K562 (cell line): Measurements from ENCODE around the gene ZNF90. TPM values are rescaled to one million over a fixed set of nuclear protein-coding genes. Genes with fewer than 3 reads are reported as not detected.

Experiments
- ATAC-seq: fragments of 200-7000 bp; cut with Tn5 transposase; 3 replicates; pipeline ENCODE4 v1.9.1; 2020; ENCODE audit warnings: moderate library complexity
- BruUV-seq: library from RNA; stranded (reverse); fragments of 400-500 nt; replicated peaks from 2 replicates; lab custom pipeline; 2021; lab: Mats Ljungman, UMichigan
- CTCF ChIA-PET: fragments of 300-600 bp; formaldehyde crosslinking; extraction: SDS; loops from one replicate; lab custom pipeline; 2021; ENCODE audit warnings: low intra/inter-chr PET ratio; lab: Yijun Ruan, JAX
- POLR2A ChIA-PET: fragments of 300-600, 350-650 bp; sonication (Branson Sonifier 250); formaldehyde crosslinking; extraction: SDS; loops from one replicate; lab custom pipeline; 2021; ENCODE audit warnings: antibody characterized with exemption, inconsistent platforms; lab: Yijun Ruan, JAX
- DNase-seq, 4 experiments: peaks; one replicate each; pipeline versions ENCODE4 v3.0.0 to v3.0.0-alpha.2; 2011 to 2018; ENCODE audit warnings: low spot score in 3 of 4, mixed read lengths in 3 of 4; ENCODE audit errors: extremely low read depth in 1 of 4
- FAIRE-seq: peaks from 2 replicates; lab custom pipeline; 2011; peaks lifted over from hg19 to GRCh38; lab: Jason Lieb, UNC
- H2AFZ ChIP-seq: 2 replicates; pipeline ENCODE4 v1.6.0; 2011; ENCODE audit warnings: low read depth, low read length, control low read depth, inconsistent platforms
- H3K27ac ChIP-seq: fragments of 200-600 bp; 3 replicates; pipeline ENCODE4 v1.8.0; 2011; ENCODE audit warnings: low read depth, mild to moderate bottlenecking, control low read depth, inconsistent platforms, low read length, moderate library complexity, mixed read lengths; ENCODE audit errors: extremely low read depth
- H3K27me3 ChIP-seq, 2 experiments: fragments of 300-600 bp in 1 of 2; 2 replicates in 1 of 2; 3 replicates in 1 of 2; pipeline versions ENCODE4 v1.6.0 to v1.8.0; 2011; ENCODE audit warnings: inconsistent platforms in 2 of 2, low read length in 2 of 2, mild to moderate bottlenecking in 1 of 2, mixed read lengths in 1 of 2, moderate library complexity in 1 of 2; ENCODE audit not compliant: control insufficient read depth in 2 of 2, insufficient read depth in 2 of 2
- H3K36me3 ChIP-seq: fragments of 300-600 bp; 3 replicates; pipeline ENCODE4 v1.8.0; 2011; ENCODE audit warnings: mild to moderate bottlenecking, low read length, inconsistent platforms; ENCODE audit not compliant: control insufficient read depth, insufficient read depth
- H3K4me1 ChIP-seq, 2 experiments: fragments of 200-600 bp in 1 of 2; replicated peaks in 1 of 2; 2 replicates in 1 of 2; 3 replicates in 1 of 2; pipeline versions ENCODE4 v1.5.1 to v1.8.0; 2011; ENCODE audit warnings: inconsistent platforms in 2 of 2, low read length in 2 of 2, mild to moderate bottlenecking in 1 of 2, mixed read lengths in 1 of 2, moderate library complexity in 1 of 2; ENCODE audit not compliant: control insufficient read depth in 2 of 2, insufficient read depth in 2 of 2
- H3K4me2 ChIP-seq: 2 replicates; pipeline ENCODE4 v1.6.1; 2011; ENCODE audit warnings: low read length, control low read depth, inconsistent platforms, mixed read lengths; ENCODE audit not compliant: insufficient read depth
- H3K4me3 ChIP-seq: fragments of 200-600 bp; sonication (generic), shearing (Covaris generic); 2 replicates; pipeline ENCODE4 v1.5.1; 2016; ENCODE audit warnings: control low read depth, inconsistent platforms
- H3K79me2 ChIP-seq: fragments of 200-600 bp; 3 replicates; pipeline ENCODE4 v1.8.0; 2011; ENCODE audit warnings: low read length, inconsistent platforms; ENCODE audit not compliant: control insufficient read depth, insufficient read depth
- H3K9ac ChIP-seq, 2 experiments: 2 replicates each; pipeline versions ENCODE4 v1.6.0 to v1.6.1; 2011; ENCODE audit warnings: low read depth in 2 of 2, low read length in 2 of 2, control low read depth in 1 of 2, inconsistent platforms in 1 of 2, mild to moderate bottlenecking in 1 of 2, mixed read lengths in 1 of 2; ENCODE audit not compliant: insufficient read depth in 1 of 2
- H3K9me1 ChIP-seq: one replicate; pipeline ENCODE4 v1.6.0; 2011; ENCODE audit warnings: inconsistent platforms, mild to moderate bottlenecking, low read length, moderate library complexity; ENCODE audit not compliant: control insufficient read depth, insufficient read depth
- H3K9me3 ChIP-seq: replicated peaks from 2 replicates; pipeline ENCODE4 v1.5.1; 2011; ENCODE audit warnings: low read depth, low read length, inconsistent platforms; ENCODE audit not compliant: control insufficient read depth, insufficient read depth
- H4K20me1 ChIP-seq: replicated peaks from 2 replicates; pipeline ENCODE4 v1.6.1; 2011; ENCODE audit warnings: low read length, inconsistent platforms, mixed read lengths; ENCODE audit not compliant: control insufficient read depth, insufficient read depth
- BRD4 ChIP-seq: fragments of 200-600 bp; sonication (generic); IDR thresholded peaks from 2 replicates; pipeline ENCODE4 v1.6.1; 2017; ENCODE audit warnings: inconsistent platforms
- ETV5 ChIP-seq: sonication (generic); formaldehyde crosslinking; IDR thresholded peaks from 2 replicates; pipeline ENCODE4 v1.4.0; 2020; ENCODE audit warnings: low read depth, mild to moderate bottlenecking, missing genetic modification reagents
- KAT7 ChIP-seq: sonication (generic); formaldehyde crosslinking; IDR thresholded peaks from 2 replicates; pipeline ENCODE4 v1.8.0; 2022; ENCODE audit warnings: missing genetic modification reagents, mild to moderate bottlenecking, borderline replicate concordance
- MCM7 ChIP-seq, 2 experiments: fragments of 450-650 bp; IDR thresholded peaks; 2 replicates each; pipeline ENCODE4 v1.6.1; 2016 to 2018
- NFE2L1 ChIP-seq: fragments of 450-650 bp; IDR thresholded peaks from 2 replicates; pipeline ENCODE4 v1.6.1; 2016; ENCODE audit warnings: missing genetic modification characterization, low read depth, mild to moderate bottlenecking, missing compliant biosample characterization, moderate library complexity, borderline replicate concordance
- RNF2 ChIP-seq: sonication (generic); IDR thresholded peaks from 2 replicates; pipeline ENCODE4 v1.6.1; 2016
- ZNF75A ChIP-seq: fragments of 450-650 bp; formaldehyde crosslinking; IDR thresholded peaks from 2 replicates; pipeline ENCODE4 v1.4.0; 2020; ENCODE audit warnings: mild to moderate bottlenecking
- WGBS: fragments of 100-300 bp; shearing (Covaris generic); methylation state at CpG from one replicate; pipeline ENCODE4 v1.1.6; 2016; ENCODE audit warnings: low coverage, mixed read lengths; ENCODE audit not compliant: insufficient coverage; ENCODE audit errors: missing lambda C conversion rate; 5-methylcytosine and 5-hydroxymethylcytosine counted together
- in situ Hi-C: fragments of 300-500 bp; cut with MboI; formaldehyde crosslinking; loops from 4 replicates; pipeline ENCODE4 v1.15.0; 2018; ENCODE audit warnings: inconsistent platforms, mixed read lengths
- intact Hi-C: fragments of 100-400 bp; cut with micrococcal nuclease; formaldehyde crosslinking; loops from 2 replicates; pipeline ENCODE4 v1.14.2; 2022
- polyA plus RNA-seq, 8 experiments: library from polyadenylated mRNA; depleted of rRNA in 4 of 8; stranded (reverse) in 5 of 8; unstranded in 3 of 8; fragments of >200 nt; fragmentation: Nextera tagmentation in 2 of 8; fragmentation: Illumina TruSeq in 1 of 8; extraction: Ambion mirVana in 2 of 8; extraction: Trizol in 1 of 8; gene quantifications; 2 replicates each; pipeline versions ENCODE4 v1.2.1 to v1.2.3, GENCODE V29; 2011 to 2014; ENCODE audit warnings: inconsistent platforms in 1 of 8, missing spikeins in 1 of 8
- total RNA-seq, 7 experiments: library from RNA; depleted of rRNA in 6 of 7; stranded (reverse); fragments of >200 nt in 6 of 7; fragmentation: Illumina TruSeq in 2 of 7; extraction: Trizol in 2 of 7; gene quantifications; 2 replicates each; pipeline versions ENCODE4 v1.2.1 to v1.2.3, GENCODE V29; 2011 to 2021; ENCODE audit warnings: low replicate concordance in 1 of 7
- TF ChIP-seq, protein P1 (sequence below): fragments of 250-450 bp; sonication (Bioruptor Pico); IDR thresholded peaks from 2 replicates; pipeline ENCODE4 v1.8.0; 2021; ENCODE audit warnings: borderline replicate concordance, mild to moderate bottlenecking, moderate library complexity; ENCODE audit not compliant: poor library complexity, severe bottlenecking
- TF ChIP-seq, protein P2 (sequence below): IDR thresholded peaks from 2 replicates; pipeline ENCODE4 v1.6.1; 2014; ENCODE audit warnings: antibody characterized with exemption
- TF ChIP-seq, protein P3 (sequence below): sonication (generic); formaldehyde crosslinking; IDR thresholded peaks from 2 replicates; pipeline ENCODE4 v1.8.0; 2022; ENCODE audit warnings: missing genetic modification reagents, mild to moderate bottlenecking, moderate library complexity, borderline replicate concordance

The ZNF90 gene
- total and polyA plus RNA-seq, 9 of the 15 experiments (the other 6 are each of a cell fraction or from before 2014, with no cell fraction given): 0.20 to 0.89 (median 0.67) TPM; not detected in 1

DNA sequence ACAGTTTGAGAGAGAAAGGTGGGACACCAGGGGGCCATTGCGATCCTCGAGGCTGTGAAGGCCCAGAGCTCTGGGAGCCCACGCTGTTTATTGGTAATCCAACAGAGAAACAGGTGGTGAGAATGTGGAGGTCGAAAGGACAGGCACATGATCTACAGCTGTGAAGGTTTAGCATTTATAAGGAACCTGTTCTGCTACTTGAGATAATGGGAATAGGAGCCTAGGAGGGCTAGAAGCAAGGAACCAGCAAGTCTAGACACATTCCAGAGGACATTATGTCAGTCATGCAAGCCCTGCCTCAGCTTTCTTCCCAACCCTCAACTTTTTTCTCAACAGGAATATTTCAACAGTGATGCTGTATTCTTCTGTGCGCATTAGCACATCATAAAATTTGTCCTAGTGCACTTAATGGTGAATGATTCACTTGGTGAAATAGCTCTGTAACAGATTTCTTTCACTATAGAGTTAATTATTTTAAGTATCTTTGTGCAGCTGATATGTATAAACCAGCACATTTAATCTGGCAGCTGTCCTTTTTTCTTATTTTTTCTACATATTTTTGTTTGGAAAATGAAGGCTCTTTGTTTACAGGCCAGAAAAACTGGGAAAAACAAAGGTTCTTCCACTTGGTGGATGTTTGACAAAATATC lies 25.4 kb downstream of the ZNF90 start:
- no TSS peak for BruUV-seq
- ATAC-seq (no peak), FAIRE-seq (no peak), DNase-seq (no peak)
- CTCF ChIA-PET: no interaction called here
- 4% methylated on average over 5 of the region's 5 CpGs for WGBS
- H3K79me2 ChIP-seq: no peaks in the 10 kb centered on the region
- H3K9ac ChIP-seq: no peak overlapping the region
- H3K9me3 ChIP-seq: no peaks in the 10 kb centered on the region
- H2AFZ ChIP-seq: no peak overlapping the region
- H3K27ac ChIP-seq: no peak overlapping the region
- no peaks in the 10 kb centered on the region for H4K20me1 ChIP-seq
- H3K4me2 ChIP-seq: no peak overlapping the region
- H3K36me3 ChIP-seq: no peaks in the 10 kb centered on the region
- intact Hi-C loops: no loop called here
- no peaks in the 10 kb centered on the region for H3K27me3 ChIP-seq
- no peaks in the 10 kb centered on the region for H3K9me1 ChIP-seq
- POLR2A ChIA-PET: no interaction called here
- no peaks in the 10 kb centered on the region for H3K4me1 ChIP-seq
- TF ChIP-seq BRD4 (no peak), MCM7 (IDR thresholded peaks at IDR 0.05) (no peak), KAT7 (CRISPR knock-in tag) (no peak)
- TF ChIP-seq, protein P1, sequence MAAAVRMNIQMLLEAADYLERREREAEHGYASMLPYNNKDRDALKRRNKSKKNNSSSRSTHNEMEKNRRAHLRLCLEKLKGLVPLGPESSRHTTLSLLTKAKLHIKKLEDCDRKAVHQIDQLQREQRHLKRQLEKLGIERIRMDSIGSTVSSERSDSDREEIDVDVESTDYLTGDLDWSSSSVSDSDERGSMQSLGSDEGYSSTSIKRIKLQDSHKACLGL (CRISPR knock-in tag): no peak
- H3K4me3 ChIP-seq: no peak overlapping the region
- in situ Hi-C loops: no loop called here

DNA sequence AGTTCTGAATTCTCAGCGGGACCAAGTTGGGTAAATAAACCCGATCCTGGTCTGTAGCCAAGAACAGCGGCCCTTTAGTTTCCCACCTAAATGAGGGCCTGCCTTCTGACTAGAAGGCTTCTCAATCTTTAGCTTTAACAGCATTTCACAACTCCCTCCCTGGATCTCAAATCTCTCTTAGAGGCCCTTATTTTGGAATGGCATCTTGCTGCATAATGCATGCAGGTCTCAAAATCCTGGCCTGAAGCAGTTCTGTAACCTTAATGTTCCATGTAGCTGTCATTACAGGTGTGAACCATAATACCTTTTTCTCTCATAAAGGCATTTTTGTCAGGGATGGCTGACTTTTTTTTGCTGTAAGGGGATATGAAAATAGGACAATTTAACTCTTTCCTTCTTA lies 29.5 kb downstream of the ZNF90 start:
- no peak overlapping the region for H3K27ac ChIP-seq
- no peak for ATAC-seq
- no peaks in the 10 kb centered on the region for H3K79me2 ChIP-seq
- no peak for DNase-seq
- BruUV-seq: no TSS peak
- H3K4me2 ChIP-seq: no peak overlapping the region
- no peak for FAIRE-seq
- WGBS: 0% methylated on average over 3 of the region's 3 CpGs
- no peaks in the 10 kb centered on the region for H3K9me3 ChIP-seq
- no peaks in the 10 kb centered on the region for H3K36me3 ChIP-seq
- ChIA-PET POLR2A (no interaction called here), CTCF (no interaction called here)
- intact Hi-C loops (no loop called here), in situ Hi-C loops (no loop called here)
- H3K9ac ChIP-seq: no peak overlapping the region
- H3K27me3 ChIP-seq: no peaks in the 10 kb centered on the region
- no peak overlapping the region for H3K4me3 ChIP-seq
- no peaks in the 10 kb centered on the region for H3K4me1 ChIP-seq
- no peaks in the 10 kb centered on the region for H4K20me1 ChIP-seq
- H2AFZ ChIP-seq: no peak overlapping the region
- H3K9me1 ChIP-seq: no peaks in the 10 kb centered on the region
- TF ChIP-seq, protein P2, sequence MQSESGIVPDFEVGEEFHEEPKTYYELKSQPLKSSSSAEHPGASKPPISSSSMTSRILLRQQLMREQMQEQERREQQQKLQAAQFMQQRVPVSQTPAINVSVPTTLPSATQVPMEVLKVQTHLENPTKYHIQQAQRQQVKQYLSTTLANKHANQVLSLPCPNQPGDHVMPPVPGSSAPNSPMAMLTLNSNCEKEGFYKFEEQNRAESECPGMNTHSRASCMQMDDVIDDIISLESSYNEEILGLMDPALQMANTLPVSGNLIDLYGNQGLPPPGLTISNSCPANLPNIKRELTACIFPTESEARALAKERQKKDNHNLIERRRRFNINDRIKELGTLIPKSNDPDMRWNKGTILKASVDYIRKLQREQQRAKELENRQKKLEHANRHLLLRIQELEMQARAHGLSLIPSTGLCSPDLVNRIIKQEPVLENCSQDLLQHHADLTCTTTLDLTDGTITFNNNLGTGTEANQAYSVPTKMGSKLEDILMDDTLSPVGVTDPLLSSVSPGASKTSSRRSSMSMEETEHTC: no peak
- TF ChIP-seq ETV5 (CRISPR knock-in tag) (no peak), NFE2L1 (tag) (no peak), ZNF75A (CRISPR knock-in tag) (no peak), RNF2 (no peak)
- TF ChIP-seq, protein P3, sequence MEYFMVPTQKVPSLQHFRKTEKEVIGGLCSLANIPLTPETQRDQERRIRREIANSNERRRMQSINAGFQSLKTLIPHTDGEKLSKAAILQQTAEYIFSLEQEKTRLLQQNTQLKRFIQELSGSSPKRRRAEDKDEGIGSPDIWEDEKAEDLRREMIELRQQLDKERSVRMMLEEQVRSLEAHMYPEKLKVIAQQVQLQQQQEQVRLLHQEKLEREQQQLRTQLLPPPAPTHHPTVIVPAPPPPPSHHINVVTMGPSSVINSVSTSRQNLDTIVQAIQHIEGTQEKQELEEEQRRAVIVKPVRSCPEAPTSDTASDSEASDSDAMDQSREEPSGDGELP: no peak
